Liver (tissue), 9 donors: Measurements from ENCODE around the gene PSD4. TPM values are rescaled to one million over a fixed set of nuclear protein-coding genes. Genes with fewer than 3 reads are reported as not detected.

Source experiments
- DNase-seq: peaks from one replicate; pipeline ENCODE4 v3.0.0-alpha.2; 2017; ENCODE audit warnings: low spot score
- H3K27ac ChIP-seq, 2 donors: one replicate each; pipeline ENCODE4 v1.7.0; 2013; ENCODE audit warnings: inconsistent platforms in 2 of 2, low read length in 2 of 2, control low read depth in 1 of 2, low read depth in 1 of 2, mild to moderate bottlenecking in 1 of 2
- H3K27me3 ChIP-seq, 4 donors: one replicate each; pipeline versions ENCODE4 v1.6.1 to v1.7.0; 2013; ENCODE audit warnings: low read length in 3 of 4, inconsistent platforms in 1 of 4, mild to moderate bottlenecking in 1 of 4, moderate library complexity in 1 of 4; ENCODE audit not compliant: control insufficient read depth in 4 of 4, insufficient read depth in 4 of 4
- H3K36me3 ChIP-seq, 4 donors: one replicate each; pipeline versions ENCODE4 v1.6.1 to v1.7.0; 2013; ENCODE audit warnings: low read length in 3 of 4, mild to moderate bottlenecking in 3 of 4, low read depth in 1 of 4, moderate library complexity in 1 of 4; ENCODE audit not compliant: control insufficient read depth in 4 of 4, insufficient read depth in 3 of 4
- H3K4me1 ChIP-seq, 4 donors: one replicate each; pipeline versions ENCODE4 v1.6.1 to v1.7.0; 2013; ENCODE audit warnings: low read length in 3 of 4, mild to moderate bottlenecking in 3 of 4, moderate library complexity in 1 of 4; ENCODE audit not compliant: control insufficient read depth in 4 of 4, insufficient read depth in 4 of 4
- H3K4me3 ChIP-seq, 3 donors: one replicate each; pipeline versions ENCODE4 v1.6.1 to v1.7.0; 2013; ENCODE audit warnings: low read length in 3 of 3, control low read depth in 1 of 3, low read depth in 1 of 3, mild to moderate bottlenecking in 1 of 3
- H3K9ac ChIP-seq, 2 donors: one replicate each; pipeline ENCODE4 v1.7.0; 2013; ENCODE audit warnings: low read length in 2 of 2, mild to moderate bottlenecking in 2 of 2, moderate library complexity in 2 of 2, control low read depth in 1 of 2, low read depth in 1 of 2
- H3K9me3 ChIP-seq, 4 donors: one replicate each; pipeline versions ENCODE4 v1.6.1 to v1.7.0; 2013; ENCODE audit warnings: low read length in 3 of 4; ENCODE audit not compliant: control insufficient read depth in 4 of 4
- FOXA1 ChIP-seq: IDR thresholded peaks from 2 replicates; pipeline ENCODE4 v1.6.1; 2016; ENCODE audit warnings: antibody characterized with exemption
- HNF4A ChIP-seq, 2 donors: conservative IDR thresholded peaks; 2 replicates each; pipeline ENCODE4 v1.6.1; 2016; ENCODE audit warnings: antibody characterized with exemption in 2 of 2, mild to moderate bottlenecking in 2 of 2
- HNF4G ChIP-seq: IDR thresholded peaks from 2 replicates; pipeline ENCODE4 v1.6.1; 2016; ENCODE audit warnings: antibody characterized with exemption
- RAD21 ChIP-seq, 2 donors: IDR thresholded peaks; 2 replicates each; pipeline ENCODE4 v1.6.1; 2016; ENCODE audit warnings: antibody characterized with exemption in 2 of 2, mild to moderate bottlenecking in 2 of 2
- SP1 ChIP-seq: IDR thresholded peaks from 2 replicates; pipeline ENCODE4 v1.6.1; 2018; ENCODE audit warnings: antibody characterized with exemption, mild to moderate bottlenecking
- YY1 ChIP-seq: IDR thresholded peaks from 2 replicates; pipeline ENCODE4 v1.6.1; 2016; ENCODE audit warnings: antibody characterized with exemption, mild to moderate bottlenecking
- WGBS: extraction: QIAGEN DNeasy Blood & Tissue Kit; methylation state at CpG from one replicate; pipeline ENCODE4 v1.1.7; 2013; 5-methylcytosine and 5-hydroxymethylcytosine counted together
- polyA plus RNA-seq, 2 donors: library from polyadenylated mRNA; stranded (reverse) in 1 of 2; unstranded in 1 of 2; fragments of 200-250 nt in 1 of 2; fragments of >200 nt in 1 of 2; fragmentation: Nextera tagmentation in 1 of 2; extraction: Ambion mirVana in 1 of 2; gene quantifications; one replicate each; pipeline versions ENCODE4 v1.2.1 to v1.2.3, GENCODE V29; 2013 to 2015
- total RNA-seq, 2 donors: library from RNA; depleted of rRNA; stranded (reverse); fragments of >200 nt; gene quantifications; one replicate each; pipeline ENCODE4 v1.2.3, GENCODE V29; 2014
- TF ChIP-seq, protein P1 (sequence below): fragments of 150-350 bp; IDR thresholded peaks from 2 replicates; pipeline ENCODE4 v1.5.1; 2017; ENCODE audit warnings: improper control_type of control experiment, low read depth, low read length; ENCODE audit not compliant: missing input control
- TF ChIP-seq, protein P2 (sequence below): IDR thresholded peaks from 2 replicates; pipeline ENCODE4 v1.6.1; 2016; ENCODE audit warnings: antibody characterized with exemption, mild to moderate bottlenecking
- donor health status: healthy.
- donor health status: healthy.
- donor health status: healthy.
- donor health status: healthy.
- donor health status: healthy.

PSD4 gene
- total and polyA plus RNA-seq, 4 donors: 16.4 to 83.2 (median 34.4) TPM

DNA sequence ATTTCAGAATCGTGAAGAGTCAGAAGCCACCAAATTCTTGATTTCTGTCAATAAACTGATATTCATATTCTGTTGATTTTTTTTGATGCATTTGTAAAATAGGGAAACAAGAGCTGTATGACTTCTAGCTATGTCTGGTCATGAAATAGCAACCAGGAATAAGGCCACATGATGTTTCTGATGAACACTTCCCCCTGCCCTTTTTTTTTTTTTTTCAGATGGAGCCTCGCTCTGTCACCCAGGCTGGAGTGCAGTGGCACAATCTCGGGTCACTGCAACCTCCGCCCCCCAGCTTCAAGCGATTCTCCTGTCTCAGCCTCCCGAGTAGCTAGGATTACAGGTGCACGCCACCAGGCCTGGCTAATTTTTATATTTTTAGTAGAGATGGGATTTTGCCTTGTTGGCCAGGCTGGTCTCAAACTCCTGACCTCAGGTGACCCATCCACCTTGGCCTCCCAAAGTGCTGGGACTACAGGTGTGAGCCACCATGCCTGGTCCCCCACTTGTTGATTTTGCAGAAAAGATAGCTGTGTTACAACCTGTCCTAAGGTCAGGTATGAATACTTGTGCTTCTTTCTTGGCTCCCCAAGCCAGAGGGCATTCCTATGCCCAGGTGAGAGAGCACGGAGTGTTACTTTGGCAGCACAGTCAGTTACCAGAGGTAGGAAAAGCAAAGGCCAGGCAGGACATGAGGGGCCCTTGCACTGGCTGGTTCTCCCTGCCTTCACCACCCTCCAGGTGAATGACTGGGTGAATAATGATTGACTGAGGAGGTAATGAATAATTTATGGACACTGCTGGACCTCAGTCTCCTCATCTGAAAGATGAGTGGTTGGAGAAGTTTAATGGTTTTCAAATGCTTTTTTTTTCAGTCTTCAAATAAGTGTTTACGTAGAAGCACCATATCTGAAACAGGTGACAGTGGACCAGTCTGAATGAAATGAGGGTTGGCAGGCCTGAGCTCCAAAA, 65.4 kb downstream of the PSD4 start:
- H3K9ac ChIP-seq: no peak overlapping the region
- no peak overlapping the region for H3K27ac ChIP-seq
- no peak for TF ChIP-seq FOXA1
- H3K9me3 ChIP-seq: no peaks in the 10 kb centered on the region
- no peaks in the 10 kb centered on the region for H3K36me3 ChIP-seq
- peaks cover 1 to 11% (median 7%) of the 10 kb centered on the region in 4 donors for H3K4me1 ChIP-seq
- H3K27me3 ChIP-seq: no peaks in the 10 kb centered on the region
- WGBS: 88% methylated on average over 9 of the region's 9 CpGs
- DNase-seq: no peak
- H3K4me3 ChIP-seq: no peak overlapping the region

DNA sequence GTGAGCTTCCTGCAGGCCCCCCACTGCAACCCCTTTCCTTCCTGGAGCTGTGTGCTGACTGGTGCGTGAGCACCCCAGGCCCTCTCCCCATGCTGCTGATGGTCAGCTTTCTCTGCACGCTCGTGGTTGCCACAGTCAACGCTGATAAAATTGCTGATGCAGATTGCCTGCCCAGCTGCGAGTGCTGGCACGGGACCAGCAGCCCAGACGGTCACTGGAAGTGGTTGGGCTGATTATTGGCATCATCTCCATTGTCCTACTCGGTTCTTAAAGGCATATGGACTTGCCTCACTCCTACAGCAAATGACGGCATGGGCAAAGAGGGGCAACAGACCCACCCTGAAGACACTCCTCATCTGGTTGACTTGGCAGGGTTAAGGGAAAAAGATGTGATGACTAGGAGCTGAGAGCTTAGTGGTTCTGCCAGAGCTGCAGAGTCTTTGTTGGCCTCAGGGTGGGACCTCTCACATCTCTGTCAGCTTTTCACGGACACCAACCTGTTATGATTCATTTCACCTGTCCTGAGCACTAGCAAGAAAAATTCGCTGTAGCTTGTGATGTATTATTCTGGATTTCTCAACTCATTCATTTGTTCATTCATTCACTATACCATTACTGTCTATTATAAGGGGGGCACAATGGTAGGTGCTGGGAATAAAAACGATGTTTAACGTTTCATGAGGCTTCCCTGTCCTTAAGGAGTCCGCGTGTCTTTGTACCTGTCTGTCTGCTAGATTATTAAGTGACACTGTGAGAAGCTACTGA, 66.6 kb downstream of the PSD4 start:
- no peak overlapping the region for H3K27ac ChIP-seq
- 31% methylated on average over 15 of the region's 15 CpGs for WGBS
- TF ChIP-seq HNF4G: no peak
- TF ChIP-seq YY1: no peak
- TF ChIP-seq SP1: no peak
- peak; percentile 22 to 57 for TF ChIP-seq RAD21 (IDR thresholded peaks at IDR 0.05)
- no peaks in the 10 kb centered on the region for H3K9me3 ChIP-seq
- no peaks in the 10 kb centered on the region for H3K27me3 ChIP-seq
- H3K4me3 ChIP-seq: no peak overlapping the region
- peaks cover 5 to 19% (median 7%) of the 10 kb centered on the region in 4 donors for H3K4me1 ChIP-seq
- no peak overlapping the region for H3K9ac ChIP-seq
- H3K36me3 ChIP-seq: no peaks in the 10 kb centered on the region
- no peak for DNase-seq

DNA sequence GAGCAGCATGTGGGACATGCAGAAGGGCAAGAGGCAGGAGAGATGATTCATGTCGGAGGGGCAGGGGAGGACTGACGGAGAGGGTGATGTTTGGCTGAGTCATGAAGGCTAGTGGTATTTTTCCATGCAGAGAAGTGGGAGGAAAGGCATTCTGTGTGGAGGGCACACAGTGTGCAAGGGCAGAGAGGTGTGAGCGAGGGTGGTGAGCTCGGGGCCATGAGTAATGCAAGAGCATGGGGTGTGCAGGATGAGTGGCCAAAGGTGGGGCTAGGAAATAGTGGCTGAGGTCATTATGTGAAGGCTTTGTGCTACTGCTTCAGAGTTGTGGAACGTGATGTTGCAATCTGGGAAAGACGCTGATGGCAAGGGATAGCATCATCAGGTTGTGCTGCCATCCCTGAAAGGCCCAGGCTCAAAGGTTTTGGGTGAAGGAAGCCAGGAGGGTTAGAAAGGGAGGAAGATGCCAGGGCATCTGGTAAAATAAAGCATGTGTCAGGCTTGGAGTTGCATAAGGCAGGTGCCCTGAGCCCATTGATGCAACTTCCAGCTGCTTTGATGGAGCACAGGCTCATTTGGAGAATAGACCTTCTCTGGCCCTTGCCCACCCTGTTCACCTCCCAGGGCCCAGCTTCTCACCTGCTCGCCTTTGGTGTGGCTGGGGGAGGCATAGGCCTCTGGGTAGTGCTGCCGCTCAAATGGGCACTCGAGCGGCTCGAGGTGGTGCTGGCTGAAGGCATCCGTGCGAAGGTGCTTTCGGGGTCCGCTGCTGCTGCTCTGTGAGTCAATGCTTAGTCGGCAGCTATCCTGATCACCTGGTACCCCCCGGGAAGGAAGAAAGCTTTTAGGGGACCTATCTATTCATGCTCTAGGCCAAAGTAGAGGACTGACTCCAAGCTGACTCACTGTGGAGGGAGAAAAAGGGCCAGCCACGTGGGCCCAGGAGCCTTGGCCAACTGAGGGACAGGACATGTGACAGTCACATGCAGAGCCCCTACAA, 67.4 kb downstream of the PSD4 start:
- H3K27ac ChIP-seq: no peak overlapping the region
- no peak for DNase-seq
- no peaks in the 10 kb centered on the region for H3K36me3 ChIP-seq
- no peak overlapping the region for H3K4me3 ChIP-seq
- TF ChIP-seq YY1: no peak
- no peak for TF ChIP-seq HNF4A (conservative IDR thresholded peaks at IDR 0.05)
- TF ChIP-seq, protein P1, sequence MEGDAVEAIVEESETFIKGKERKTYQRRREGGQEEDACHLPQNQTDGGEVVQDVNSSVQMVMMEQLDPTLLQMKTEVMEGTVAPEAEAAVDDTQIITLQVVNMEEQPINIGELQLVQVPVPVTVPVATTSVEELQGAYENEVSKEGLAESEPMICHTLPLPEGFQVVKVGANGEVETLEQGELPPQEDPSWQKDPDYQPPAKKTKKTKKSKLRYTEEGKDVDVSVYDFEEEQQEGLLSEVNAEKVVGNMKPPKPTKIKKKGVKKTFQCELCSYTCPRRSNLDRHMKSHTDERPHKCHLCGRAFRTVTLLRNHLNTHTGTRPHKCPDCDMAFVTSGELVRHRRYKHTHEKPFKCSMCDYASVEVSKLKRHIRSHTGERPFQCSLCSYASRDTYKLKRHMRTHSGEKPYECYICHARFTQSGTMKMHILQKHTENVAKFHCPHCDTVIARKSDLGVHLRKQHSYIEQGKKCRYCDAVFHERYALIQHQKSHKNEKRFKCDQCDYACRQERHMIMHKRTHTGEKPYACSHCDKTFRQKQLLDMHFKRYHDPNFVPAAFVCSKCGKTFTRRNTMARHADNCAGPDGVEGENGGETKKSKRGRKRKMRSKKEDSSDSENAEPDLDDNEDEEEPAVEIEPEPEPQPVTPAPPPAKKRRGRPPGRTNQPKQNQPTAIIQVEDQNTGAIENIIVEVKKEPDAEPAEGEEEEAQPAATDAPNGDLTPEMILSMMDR: no peak
- TF ChIP-seq, protein P2, sequence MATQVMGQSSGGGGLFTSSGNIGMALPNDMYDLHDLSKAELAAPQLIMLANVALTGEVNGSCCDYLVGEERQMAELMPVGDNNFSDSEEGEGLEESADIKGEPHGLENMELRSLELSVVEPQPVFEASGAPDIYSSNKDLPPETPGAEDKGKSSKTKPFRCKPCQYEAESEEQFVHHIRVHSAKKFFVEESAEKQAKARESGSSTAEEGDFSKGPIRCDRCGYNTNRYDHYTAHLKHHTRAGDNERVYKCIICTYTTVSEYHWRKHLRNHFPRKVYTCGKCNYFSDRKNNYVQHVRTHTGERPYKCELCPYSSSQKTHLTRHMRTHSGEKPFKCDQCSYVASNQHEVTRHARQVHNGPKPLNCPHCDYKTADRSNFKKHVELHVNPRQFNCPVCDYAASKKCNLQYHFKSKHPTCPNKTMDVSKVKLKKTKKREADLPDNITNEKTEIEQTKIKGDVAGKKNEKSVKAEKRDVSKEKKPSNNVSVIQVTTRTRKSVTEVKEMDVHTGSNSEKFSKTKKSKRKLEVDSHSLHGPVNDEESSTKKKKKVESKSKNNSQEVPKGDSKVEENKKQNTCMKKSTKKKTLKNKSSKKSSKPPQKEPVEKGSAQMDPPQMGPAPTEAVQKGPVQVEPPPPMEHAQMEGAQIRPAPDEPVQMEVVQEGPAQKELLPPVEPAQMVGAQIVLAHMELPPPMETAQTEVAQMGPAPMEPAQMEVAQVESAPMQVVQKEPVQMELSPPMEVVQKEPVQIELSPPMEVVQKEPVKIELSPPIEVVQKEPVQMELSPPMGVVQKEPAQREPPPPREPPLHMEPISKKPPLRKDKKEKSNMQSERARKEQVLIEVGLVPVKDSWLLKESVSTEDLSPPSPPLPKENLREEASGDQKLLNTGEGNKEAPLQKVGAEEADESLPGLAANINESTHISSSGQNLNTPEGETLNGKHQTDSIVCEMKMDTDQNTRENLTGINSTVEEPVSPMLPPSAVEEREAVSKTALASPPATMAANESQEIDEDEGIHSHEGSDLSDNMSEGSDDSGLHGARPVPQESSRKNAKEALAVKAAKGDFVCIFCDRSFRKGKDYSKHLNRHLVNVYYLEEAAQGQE: no peak
- no peaks in the 10 kb centered on the region for H3K27me3 ChIP-seq
- WGBS: 86% methylated on average over 18 of the region's 18 CpGs
- no peaks in the 10 kb centered on the region for H3K9me3 ChIP-seq
- H3K4me1 ChIP-seq: peaks cover 8 to 28% (median 14%) of the 10 kb centered on the region in 4 donors
- no peak overlapping the region for H3K9ac ChIP-seq
